GM12874 (cell line): ENCODE data around the gene SDSL.

Source experiments
- CTCF ChIP-seq: IDR thresholded peaks from 2 replicates; pipeline ENCODE4 v1.5.1; 2011; ENCODE audit warnings: low read depth, mild to moderate bottlenecking, control low read depth, low read length, moderate library complexity; ENCODE audit not compliant: insufficient read depth

Gene SDSL

DNA sequence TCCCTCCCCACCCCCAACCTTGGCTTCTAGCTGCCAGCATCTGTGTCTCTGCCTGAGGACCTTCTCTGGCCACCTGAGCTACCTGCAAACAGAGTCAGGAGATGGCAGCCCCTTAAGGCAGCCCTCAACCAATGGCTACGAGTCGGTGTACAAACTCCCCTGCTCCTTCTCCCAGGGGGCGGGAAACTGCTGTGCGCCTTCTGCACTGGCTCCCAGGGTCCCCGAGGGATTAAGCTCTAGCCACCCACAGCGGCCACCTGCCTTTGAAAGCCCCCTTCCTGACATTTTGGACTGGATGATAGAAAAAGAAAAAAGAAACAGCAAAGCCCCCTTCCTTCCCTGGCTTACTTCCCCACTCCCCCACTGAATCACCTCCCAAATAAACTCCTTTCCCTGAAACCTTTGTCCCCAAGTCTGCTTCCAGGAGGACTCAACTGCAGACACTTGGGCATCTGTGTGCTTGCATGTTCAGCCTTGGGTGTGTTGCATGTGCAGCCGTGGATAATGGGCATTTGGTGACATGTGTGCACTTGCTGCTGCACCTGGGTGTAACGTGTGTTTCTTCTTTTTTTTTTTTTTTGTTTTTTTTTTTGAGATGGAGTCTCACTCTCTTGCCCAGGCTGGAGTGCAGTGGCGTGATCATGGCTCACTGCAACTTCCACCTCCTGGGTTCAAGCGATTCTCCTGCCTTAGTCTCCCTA is 24.5 kb upstream of the SDSL start:
- TF ChIP-seq CTCF, result no peak

- no peak for TF ChIP-seq CTCF
Observed at GRCh38 chr12:113398346-113399290, 23.6 kb upstream of the SDSL start.

DNA sequence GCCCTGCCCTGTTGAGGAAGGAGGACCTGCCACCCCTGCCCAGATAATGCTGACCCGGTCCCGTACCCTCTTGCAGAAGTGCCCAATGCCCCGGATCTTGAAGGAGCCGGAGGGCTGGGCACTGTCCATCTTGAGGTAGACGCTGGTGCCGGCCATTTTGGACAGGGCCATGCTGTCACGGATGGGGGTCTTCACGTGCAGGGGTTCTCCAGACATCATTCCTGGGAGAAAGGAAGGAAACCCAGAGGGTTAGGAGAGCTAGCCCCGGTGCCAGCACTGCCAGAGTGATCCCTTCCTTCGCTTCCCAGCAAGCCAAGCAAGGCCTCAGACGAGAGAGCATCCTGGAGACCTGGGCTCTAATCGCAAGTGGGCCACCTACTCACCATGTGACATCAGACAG is 22.7 kb upstream of the SDSL start:
- TF ChIP-seq CTCF, result no peak

DNA sequence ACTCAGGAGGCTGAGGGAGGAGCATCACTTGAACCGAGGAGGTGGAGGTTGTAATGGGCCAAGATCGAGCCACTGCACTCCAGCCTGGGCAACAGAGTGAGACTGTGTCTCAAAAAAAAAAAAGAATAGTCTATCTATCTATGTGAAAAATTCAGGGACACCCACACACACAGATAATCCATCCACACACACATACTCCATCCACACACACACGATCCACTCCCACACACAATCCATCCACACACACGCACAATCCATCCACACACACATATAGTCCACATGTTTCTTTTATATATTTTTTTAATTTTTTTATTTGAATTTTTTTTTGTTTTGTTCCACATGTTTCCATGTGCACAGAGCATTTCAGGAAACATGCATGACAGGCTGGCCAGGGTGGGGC is 21.8 kb upstream of the SDSL start:
- no peak for TF ChIP-seq CTCF

DNA sequence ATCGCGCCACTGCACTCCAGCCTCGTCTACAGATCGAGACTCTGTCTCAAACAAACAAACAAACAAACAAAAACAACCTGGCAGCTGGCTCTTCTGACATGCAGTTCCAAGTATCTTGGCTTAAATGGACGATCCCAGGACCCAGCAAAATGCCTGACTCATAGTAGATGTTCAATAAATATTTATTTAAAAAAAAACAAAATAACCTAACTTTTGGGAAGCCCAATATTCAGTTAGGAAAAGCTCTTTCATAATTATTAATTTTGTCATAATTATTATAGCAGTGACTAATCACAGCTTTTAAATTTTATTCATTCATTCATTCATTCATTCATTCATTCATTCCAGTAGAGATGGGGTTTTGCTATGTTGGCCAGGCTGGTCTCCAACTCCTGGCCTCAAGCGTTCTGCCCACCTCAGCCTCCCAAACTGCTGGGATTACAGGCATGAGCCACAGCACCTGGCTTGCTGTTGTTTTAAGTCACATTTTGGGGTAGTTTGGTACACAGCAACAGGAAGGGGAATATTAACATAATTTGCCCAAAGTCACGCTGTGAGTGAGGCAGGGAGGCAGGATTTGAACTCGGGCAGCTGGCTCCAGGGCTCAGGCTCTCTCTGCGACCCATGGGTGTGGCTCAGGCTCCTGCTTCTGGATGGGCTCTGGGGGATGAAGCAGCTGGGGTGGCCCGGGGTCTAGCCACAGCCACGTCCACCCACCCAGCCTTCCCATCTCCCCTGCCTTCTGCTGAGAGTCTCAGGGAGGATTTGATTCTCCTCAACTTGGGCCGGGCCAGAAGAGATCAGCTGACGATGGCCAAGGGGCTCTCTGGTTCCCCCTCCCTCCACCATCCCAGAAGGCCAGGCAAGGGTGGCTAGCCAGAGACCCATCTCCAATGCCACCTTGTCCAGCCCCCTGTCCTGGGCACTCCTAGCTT is 20.8 kb upstream of the SDSL start:
- no peak for TF ChIP-seq CTCF

GRCh38 chr12:113402586-113403260 is 19.5 kb upstream of the SDSL start:
- no peak for TF ChIP-seq CTCF
